GM18867 (cell line): ENCODE results near the gene MLC1.
"Not testable (repeated sequence)": the region's sequence is repeated elsewhere in the genome, so short reads cannot be mapped to it uniquely, and the experiment has no call there.

Experiments used
- ATAC-seq: cut with Tn5 transposase; IDR thresholded peaks from one replicate; pipeline ENCODE4 v1.9.1; 2021; ENCODE audit warnings: mild to moderate bottlenecking, moderate library complexity; ENCODE audit not compliant: unreplicated experiment

The MLC1 gene

DNA sequence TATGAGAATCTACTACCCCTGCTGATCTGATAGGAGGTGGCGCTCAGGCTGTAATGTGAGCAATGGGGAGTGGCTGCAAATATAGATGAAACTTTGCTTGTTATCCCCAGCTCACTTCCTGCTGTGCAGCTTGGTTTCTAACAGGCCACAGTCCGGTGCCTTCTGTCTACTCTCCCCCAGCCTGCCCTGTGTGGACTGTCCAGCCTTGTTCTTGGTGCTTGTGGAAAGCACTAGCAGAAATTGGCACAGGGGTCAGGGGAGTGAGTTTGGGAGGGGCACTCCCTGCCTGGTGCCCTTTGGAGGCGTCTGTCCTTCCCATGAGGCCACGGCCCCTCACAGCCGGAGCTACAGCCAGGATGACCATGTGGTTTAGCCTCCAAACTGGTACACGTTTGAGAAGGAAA, 18.9 kb upstream of the MLC1 start:
- ATAC-seq, result no peak

DNA sequence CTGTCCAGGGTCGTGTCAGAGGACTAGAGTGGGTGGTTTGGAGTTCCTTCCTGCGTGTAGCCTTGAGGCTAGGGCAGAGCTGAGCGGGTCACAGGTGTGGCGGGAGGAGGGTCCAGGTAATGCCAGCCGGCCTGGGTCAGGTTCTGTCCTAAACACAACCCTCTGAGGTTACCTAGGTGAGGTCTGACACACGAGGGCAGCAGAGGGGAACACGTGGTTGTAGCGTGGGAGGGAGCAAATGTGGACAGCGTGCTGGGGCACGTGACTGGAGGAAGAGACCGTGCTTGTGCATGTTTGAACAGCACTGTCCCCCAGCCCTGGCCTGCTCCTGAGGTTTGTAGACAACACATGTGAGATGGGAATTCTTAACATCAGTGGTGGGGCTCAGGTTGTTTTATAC, 17.7 kb upstream of the MLC1 start:
- ATAC-seq, result no peak

DNA sequence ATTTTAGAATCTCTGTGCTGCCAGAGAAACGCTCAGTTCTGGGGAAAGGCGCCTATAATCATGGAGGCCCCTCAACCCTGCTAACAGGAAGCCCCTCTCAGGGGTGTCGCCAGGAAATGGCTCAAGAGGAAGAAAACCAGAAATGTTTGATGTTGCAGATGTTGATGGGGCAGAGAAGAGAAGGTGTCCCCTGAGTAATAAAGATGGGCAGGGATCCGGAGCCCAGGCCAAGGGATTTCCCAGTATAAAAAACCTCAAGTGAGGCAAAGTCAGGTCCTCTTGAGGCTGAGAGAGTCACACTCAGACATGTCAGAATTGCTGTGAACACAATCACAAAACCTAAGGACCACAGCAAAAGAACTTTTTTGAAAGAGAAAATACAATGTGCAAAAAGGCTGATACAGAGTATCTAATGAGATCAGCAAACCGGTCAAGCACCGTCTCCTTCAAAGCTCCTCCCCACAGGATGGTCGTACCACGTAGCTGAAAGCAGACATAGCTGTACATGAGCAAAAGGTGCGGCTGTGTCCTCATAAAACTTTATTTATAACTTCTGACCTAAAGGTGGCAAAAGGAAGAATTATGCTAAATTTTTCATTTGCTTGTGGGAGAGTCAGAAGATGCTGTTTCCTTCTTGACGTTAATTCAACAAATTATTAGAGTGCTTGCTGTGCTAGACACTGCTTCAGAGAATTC, 16.8 kb upstream of the MLC1 start:
- no peak for ATAC-seq

DNA sequence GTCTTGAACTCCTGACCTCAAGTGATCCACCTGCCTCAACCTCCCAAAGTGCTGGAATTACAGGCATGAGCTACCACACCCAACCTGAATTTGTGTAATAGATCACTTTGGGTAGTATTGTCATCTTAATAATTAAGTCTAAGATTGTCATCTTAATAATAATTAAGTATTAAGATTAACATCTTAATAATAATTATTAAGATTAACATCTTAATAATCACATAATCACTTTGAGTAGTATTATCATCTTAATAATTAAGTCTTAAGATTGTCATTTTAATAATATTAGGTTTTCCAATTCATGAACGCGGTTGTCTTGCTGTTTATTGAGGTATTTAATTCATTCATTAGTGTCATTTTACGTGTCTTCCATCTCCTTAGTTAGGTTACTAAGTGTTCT, 12.8 kb upstream of the MLC1 start:
- no peak for ATAC-seq

DNA sequence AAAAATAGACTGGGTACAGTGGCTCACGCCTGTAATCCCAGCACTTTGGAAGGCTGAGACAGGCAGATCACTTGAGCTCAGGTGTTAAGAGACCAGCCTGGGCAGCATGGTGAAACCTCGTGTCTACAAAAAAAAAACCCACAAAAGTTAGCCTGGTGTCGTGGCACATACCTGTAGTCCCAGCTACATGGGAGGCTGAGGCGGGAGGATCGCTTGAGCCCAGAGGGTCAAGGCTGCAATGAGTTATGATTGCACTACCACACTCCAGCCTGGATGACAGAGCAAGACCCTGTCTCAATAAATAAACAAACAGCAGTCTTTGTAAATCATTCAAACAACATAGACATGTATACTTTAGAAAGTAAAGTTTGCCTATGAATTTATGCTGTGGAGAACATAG, 7.1 kb upstream of the MLC1 start:
- ATAC-seq, result no peak

DNA sequence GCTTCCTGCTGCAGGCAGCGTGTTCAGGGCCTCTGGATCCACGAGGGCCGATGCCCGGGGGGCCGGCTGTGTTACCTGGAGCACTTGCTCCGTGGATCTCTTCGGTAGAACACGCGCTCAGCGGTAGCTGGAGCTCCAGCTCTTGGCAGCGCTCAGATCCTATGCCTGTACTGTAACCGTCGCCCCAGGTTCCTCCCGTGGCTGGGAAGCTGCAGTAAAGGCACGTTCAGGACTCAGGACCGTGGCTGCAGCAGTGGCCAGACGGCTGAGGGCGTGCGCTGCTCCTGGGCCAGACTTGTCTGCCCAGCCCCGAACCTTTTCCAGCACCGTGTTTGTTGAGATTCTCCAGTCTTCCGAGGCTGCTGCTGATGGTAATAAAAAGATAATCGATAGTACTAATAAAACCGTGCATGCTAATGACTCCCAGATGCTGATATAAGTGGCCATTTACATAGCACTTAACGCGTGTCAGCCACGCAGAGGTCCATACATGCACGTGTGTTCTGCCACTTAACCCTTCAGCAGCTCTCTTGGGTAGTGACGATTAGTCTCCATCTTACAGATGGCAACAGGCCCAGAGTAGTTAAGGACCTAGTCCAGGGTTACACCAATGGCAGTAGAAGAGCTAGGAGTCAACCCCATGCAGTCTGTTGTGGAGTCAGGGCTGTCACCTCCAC, 6.0 kb upstream of the MLC1 start:
- no peak for ATAC-seq

DNA sequence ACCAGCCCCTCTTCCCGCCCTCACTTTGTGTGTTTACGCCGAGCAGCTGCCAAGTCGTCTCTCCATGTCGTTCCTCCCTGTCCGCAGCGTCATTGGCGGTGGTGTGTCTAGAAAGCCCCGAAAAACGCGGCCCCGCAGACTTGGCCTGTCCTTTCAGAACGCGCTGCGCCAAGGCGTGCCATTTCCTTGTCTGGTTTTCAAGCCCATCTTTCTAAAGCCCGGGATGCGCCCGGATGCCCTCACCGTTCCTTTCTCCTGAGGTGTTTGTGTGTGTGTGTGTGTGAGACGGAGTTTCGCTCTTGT, 5.1 kb upstream of the MLC1 start:
- no peak for ATAC-seq

DNA sequence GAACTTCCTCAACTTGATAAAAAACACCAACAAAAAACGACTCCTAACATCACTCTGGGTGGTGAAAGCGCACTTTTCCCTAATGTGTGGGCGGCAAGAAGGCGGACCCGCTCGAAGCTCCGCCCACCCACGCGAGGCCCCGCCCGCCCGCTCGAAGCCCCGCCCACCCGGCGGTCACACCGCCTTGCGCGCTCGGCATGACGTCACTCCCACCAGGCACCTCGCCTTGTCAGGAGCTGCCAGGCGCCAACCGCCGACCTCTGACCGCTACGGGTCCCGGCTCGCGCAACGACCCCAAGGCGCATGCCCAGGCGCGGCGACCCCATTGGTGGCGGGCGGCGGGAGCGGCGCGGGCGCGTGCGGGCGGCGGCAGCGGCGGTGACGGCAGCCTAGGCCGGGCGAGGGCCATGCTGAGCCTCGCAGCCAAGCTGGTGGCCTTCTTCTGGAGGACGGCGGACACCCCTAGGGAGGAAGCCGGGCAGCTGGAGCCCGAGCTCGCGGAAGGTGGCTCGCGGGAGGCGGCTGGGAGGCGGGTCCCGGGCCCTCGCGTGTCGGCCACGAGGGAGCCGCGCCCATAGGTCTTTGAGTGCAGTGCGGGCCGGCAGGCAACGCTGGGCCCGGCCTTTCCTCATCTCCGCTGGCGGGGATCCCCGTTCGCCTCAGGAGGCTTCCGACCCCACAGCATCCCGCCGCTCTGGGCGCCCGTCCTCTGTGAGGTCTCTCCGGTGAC, 4.6 kb upstream of the MLC1 start, which contains the start of gene MOV10L1:
TSS of gene MOV10L1 (plus strand) at position 325 of the 730 bp plus-strand sequence. CDS start at position 408, 83 bp downstream.
- no peak for ATAC-seq

DNA sequence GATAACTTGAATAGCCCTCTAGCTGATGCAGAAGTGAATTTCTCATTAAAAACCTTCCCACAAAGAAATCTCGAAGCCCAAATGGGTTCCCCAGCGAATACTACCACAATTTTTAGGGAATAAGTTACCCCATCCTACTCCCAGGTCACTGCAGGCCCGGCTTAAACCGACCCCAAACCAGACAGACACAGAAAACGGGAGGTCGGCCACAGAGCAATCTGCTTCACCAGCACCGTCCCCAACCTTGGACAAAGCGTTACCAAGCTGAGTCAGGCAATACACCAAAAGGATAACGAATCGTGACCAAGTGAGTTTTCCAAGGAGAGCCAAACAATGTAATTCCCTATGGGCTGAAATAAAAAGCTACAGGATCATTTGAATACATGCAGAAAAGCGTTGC, 4.0 kb upstream of the MLC1 start:
- ATAC-seq, result no peak

DNA sequence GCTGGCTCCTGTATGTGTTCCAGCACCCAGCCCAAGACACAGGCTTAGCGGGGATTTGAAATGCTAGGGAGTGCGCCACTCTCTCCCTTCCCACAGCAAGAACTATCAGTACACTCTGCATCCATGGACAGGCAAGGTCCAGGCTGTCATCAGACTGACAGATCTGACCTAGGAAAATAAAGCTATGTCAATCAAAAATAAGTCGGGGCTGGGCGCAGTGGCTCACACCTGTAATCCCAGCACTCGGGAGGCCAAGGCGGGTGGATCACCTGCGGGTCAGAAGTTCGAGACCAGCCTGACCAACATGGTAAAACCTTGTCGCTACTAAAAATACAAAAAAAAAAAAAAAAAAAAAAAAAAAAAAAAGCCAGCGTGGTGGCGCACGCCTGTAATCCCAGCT, 2.9 kb upstream of the MLC1 start:
- ATAC-seq, result no peak

DNA sequence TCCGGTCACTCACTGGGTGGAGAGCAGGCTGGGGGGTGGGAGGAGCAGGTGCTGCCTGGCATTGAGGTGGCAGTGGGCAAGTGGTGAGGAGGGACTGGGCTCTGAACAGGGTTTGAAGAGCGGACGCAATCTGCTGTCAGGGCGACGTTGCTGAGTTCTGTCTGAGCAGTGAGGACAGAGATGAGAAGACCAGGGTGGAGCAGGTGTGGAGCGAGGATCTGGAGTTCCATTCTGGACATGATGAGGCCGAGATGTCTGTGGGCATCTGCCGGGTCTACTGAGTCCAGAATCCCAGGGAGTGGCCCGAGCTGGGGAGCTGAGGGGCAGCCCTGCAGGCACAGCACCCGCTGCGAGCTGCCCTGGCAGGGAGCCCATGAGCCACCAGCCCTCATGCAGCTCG, 2.4 kb upstream of the MLC1 start:
- ATAC-seq, result no peak

DNA sequence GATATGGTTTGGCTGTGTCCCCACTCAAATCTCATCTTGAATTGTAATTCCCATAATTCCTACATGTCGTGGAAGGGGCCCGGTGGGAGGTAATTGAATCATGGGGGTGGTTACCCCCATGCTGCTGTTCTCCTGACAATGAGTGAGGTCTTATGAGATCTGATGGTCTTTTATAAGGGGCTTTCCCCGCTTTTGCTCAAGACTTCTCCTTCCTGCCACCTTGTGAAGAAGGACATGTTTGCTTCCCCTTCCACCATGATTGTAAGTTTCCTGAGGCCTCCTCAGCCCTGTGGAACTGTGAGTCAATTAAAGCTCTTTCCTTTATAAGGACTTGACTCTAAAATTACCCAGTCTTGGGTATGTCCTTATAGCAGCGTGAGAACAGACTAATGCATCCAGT, 1.7 kb upstream of the MLC1 start:
- ATAC-seq, result not testable (repeated sequence)

DNA sequence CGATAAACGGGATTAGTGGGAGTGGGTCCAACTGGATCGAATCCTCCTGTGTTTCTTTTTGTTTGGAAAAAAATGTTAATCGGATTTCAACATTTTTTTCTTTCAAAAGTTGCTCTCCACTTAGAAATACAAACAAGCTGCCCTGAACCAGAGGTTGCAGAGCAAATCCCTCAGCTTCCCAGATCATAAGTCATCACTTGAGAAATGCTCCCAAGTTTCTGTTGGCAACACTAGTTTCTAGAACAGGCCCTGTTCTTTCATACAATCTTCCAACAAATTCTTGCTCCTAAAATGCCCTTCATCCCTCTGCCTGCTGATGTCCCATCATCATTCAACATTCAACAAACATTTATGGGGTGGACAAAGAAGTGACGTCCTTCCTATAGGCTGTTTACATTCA, 1.3 kb upstream of the MLC1 start:
- ATAC-seq, result no peak

DNA sequence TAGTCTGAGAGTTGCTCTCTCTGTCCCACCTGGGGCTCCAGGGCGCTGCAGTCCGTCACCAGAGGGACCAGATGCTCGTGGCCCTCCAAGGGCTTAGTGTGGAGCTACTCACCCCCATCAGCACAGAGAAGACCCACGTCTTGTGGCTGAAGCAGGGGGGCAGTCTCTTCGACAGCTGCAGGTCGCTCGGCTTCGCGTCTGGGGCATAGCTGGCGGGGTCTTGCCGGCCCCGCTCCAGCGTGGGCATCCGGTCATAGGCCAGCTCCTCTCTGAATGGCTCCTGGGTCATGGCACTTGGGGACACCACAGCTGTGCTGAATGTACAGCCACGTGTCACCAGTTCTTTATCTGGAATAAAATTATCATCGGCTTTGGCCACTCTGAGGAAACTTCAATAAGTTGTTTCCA, 608 bp downstream of the MLC1 start:
- ATAC-seq, result no peak

DNA sequence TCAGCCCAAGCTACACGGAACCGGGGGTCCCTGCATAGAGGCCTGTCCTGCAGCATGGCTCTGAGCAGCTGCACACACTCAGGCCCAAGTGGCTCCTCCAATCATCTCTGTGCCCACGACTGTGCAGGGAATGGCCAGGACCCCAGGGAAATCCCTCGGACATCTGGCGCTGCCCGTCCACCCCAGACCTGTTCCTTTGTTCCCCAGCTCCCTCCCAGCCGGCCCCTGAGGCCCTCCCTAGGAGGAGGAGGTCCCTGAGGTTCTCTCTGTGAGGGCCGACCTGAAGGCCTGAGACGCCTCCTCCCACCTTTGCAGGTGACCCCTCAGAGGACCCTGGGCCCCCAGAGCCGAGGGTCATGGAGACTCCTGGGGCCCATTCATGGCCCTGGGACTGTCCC, 1.1 kb downstream of the MLC1 start:
- no peak for ATAC-seq

DNA sequence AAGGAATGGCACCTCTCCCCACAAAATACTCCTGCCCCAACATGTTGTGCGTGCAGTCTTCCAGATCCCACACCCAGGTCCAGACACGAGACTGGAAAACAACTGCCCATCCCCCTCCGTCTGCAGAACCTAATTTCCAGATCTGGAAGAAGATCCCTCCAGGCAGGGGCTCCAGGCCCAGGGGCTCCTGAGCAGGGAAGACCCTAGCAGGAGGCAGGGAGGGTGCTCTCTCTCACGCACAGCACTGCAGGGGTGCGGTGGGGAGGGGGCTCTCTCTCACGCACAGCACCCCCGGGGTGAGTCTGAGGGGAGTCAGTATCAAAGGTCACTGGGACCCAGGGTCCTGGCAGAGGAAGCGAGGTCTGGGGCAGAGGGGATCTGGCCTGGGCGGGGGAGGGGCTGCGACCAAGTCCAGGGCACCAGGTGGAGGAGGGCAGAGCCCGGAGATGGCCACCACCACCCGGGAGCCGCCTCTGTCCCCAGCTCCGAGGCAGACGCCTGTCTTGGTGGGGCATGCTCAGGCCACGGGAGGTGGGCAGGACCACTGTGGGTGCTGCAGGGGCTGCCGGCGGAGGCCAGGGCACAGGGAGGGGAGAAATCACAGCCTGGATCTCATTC, 1.7 kb downstream of the MLC1 start:
- no peak for ATAC-seq

DNA sequence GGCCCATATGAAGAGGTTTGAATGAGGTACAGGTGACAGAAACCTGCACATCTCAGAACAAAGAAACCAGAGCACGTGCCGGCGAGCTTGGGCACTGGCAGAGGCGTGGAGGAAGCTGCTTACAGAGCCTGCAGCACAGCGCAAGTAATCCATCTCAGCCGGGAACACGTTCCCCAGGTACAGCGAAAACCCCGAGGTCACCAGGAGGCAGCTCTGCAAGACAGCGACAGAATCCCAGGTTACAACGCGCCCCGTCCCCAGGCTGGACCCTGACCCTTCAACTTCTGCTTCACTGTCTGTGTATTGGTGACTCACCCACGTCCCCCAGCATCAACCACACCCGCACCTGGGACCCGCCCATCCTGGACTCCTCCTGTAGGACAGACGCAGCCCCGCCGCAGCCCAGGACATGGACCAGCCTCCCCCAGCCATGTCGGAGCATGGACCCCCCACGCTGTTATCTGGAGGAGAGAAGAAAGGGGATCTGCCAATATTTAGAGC, 2.2 kb downstream of the MLC1 start:
- ATAC-seq, result no peak

DNA sequence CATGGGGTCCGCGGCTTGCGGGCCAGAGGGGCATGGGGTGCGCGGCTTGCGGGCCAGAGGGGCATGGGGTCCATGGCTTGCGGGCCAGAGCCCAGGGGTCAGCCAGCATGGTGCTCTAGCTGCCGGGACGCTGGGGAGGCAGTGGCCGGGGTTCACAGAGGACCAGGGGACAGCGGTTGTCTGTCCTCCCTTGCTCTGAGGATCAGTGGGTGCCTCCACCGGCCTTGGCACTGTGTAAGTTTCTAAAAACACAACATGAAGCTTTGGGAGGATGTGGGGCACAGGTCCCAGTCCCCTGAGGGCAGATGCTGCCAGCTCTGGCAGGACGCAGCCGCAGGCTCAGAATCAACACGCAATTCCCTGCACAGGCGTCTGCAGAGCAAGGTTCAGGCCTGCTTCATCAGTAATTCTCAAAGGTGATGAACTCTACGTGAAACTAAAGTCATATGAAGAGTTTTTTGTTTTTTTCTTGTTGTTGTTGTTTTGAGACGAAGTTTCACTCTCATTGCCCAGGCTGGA, 3.0 kb downstream of the MLC1 start:
- ATAC-seq, result no peak

DNA sequence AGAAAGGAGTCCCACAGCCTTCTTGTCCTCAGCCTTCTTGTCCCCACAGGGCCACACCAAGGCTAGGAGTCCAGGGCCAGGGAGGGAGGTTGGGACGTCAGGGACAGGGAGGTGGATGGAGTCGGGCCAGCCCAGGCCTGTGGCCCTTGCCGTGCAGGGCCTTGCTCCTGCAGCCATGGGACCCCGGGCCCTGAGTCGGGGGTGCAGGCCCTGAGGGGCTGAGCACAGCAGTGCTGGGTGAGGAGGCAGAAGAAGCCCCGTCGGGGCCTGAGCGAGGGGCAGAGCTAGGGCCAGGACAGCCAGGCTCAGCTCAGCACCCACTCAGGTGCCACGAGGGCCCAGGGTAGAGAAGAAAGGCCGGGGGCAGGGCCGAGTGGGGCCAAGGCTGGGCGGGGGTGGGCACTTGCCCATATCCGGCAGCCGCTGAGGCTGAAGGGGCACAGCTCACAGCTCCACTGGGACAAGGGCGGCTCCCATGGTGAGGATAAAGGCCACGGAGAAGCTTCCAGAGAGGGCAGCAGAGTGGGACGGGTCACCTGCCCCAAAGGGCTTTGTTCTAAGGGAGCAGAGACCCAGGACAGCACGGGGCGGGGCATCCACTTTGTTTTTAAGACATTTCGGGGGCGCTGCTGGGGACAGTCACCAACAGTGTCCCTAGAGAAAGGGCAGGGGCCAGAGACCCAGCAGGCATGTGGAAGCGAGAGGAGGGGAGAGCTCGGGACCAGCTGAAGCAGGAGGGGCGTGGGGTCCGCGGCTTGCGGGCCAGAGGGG, 3.6 kb downstream of the MLC1 start:
- ATAC-seq, result no peak

DNA sequence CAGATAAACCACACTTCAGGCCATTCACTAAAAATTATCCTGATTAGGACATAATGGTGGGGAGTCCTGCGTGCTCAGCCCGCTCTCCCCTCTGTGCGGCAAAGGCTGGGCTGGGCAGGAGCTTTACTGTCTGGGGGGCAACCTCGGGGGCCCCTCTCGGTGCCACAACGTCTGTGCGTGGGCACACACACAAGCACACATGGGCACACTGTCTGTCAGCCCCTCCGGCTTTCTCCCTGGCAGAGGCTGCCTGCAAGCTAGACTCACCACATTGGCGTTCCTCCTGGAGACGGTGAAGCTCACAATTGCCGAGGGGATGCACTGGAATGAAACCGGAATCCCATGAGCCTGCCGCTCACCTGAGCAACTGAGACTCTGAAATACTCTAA, 5.2 kb downstream of the MLC1 start:
- ATAC-seq, result no peak

DNA sequence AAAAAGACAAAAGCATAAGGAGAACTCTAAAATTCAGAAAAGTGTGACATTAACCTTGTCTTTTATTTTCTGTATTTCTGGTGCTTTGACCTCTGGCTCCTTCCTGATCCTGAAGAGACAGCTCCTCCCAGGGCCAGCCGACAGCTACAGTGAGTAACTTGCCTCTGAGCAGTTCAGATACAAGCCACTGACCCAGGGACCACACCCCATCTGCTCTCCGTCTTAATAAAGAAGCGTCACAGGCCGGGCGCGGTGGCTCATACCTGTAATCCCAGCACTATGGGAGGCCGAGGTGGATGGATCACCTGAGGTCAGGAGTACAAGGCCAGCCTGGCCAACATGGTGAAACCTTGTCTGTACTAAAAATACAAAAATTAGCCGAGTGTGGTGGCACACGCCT, 6.5 kb downstream of the MLC1 start:
- ATAC-seq, result no peak
